GM18951 (cell line): ENCODE measurements around the gene TMEM220.
"Not testable (repeated sequence)": the region's sequence is repeated elsewhere in the genome, so short reads cannot be mapped to it uniquely, and the experiment has no call there.

Source experiments
- POLR2A ChIP-seq: IDR thresholded peaks from 4 replicates; pipeline ENCODE4 v1.6.1; 2011; ENCODE audit warnings: mild to moderate bottlenecking; ENCODE audit not compliant: insufficient read length, insufficient read depth; ENCODE audit errors: extremely low read depth
- in situ Hi-C: fragments of 300-500 bp; cut with MboI; formaldehyde crosslinking; loops from one replicate; pipeline ENCODE4 v1.12.0; 2022; ENCODE audit warnings: low sequenced_read_pairs, mixed read lengths, inconsistent platforms; ENCODE audit not compliant: unreplicated experiment

The TMEM220 gene

DNA sequence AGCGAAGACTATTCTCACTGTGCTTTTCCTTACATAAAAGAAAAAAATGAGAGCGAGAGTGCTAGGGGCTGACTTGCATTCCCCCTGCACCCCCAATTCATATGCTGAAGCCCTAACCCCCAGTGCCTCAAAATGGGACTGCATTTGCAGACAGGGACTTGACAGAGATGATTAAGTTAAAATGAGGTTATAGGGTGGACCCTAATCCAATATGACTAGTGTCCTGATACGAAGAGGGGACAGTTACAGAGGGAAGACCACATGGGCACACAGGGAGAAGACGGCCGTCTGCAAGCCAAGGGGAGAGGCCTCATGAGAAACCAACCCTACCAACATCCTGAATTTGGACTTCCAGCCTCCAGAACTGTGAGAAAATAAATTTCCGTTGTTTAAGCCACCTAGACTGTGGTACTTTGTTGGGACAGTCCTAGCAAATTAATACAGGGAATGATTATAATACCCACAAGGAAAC is 1.6 kb upstream of the TMEM220 start:
- in situ Hi-C loops = no loop called here
- TF ChIP-seq POLR2A = no peak

DNA sequence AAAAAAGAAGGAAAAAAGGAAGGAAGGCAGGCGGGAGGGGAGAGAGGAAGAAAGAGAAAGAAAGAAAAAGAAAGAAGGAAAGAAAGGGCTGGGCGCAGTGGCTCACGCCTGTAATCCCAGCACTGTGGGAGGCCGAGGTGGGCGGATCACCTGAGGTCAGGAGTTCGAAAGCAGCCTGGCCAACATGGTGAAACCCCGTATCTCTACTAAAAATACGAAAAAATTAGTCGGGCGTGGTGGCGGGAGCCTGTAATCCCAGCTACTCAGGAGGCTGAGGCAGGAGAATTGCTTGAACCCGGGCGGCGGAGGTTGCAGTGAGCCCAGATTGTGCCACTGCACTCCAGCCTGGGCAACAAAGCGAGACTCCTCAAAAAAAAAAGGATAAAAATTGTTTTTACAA is 424 bp upstream of the TMEM220 start:
- in situ Hi-C loops = not testable (repeated sequence)

DNA sequence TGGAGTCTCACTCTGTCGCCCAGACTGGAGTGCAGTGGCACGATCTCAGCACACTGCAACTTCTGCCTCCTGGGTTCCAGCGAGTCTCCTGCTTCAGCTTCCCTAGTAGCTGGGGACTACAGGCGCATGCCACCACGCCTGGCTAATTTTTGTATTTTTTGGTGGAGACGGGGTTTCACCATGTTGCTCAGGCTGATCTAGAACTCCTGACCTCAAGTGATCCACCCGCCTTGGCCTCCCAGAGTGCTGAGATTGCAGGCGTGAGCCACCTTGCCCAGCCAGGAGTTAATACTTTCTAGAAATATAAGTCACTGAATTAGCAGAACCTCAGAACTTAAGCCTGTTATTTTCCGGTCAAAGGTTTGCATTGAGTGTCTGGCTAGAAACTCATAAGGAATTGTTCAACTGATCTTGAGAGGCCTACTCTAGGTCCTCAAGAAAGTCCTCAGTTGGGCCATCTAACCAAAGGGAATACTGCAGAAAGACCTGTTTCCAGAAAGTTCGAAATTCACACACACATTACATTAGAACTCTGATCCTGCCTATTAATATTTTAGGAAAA is 1.4 kb downstream of the TMEM220 start:
- in situ Hi-C loops = no loop called here
- no peak for TF ChIP-seq POLR2A

DNA sequence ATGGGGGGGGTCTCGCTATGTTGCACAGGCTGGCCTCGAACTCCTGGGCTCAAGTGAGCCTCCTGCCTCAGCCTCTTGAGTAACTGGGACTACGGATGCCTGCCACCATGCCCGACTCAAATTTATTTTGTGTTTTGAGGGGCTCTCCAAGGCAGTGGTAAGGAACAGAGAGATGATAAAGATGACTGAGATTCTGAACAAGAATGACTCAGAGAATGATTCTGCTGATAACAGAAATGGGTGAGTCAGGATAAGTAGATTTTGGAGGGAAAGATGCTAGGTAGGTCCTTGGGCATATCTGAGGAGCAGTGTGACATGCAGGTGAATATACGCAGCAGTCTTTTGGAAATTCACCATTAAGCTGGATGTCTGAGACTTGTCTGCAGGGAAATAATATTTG is 2.6 kb downstream of the TMEM220 start:
- TF ChIP-seq POLR2A = no peak
- in situ Hi-C loops = no loop called here

DNA sequence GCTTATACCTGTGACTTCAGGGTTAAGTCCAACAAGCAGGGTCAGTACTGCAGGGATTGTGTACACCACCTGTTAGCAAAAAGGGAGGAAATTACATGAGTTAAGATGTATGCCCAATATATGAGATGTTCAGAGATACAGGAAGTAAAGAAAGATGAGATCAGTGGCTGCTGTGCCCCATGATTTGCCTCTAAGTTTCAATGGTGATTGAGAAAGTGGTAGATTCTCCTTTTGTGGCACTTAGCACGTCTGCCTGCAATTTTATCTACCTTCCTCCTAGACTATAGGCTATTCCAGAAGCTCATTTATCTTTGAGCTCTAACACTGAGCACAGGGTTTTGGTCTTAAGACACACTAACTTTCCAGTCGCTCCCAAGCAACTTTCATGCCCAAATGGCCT is 3.6 kb downstream of the TMEM220 start:
- no peak for TF ChIP-seq POLR2A
- in situ Hi-C loops = no loop called here

DNA sequence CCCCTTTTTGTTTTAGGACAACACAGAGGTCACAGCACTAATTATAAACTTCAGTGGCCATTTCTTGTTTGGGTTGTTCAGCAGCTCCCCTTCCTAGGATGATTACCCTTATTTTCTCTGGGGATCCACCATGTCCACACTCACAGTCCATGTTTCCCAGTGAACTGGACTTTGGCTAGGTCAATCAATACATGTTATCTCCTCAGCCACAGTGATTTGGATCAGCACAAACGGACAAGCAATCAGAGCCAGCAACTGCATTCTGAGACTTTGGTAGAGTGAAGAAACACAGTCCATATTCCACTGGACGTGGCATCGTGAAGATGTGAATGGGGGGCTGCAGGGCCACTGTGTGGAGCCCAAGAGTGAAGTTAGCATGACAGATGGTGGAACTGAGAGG is 4.6 kb downstream of the TMEM220 start:
- TF ChIP-seq POLR2A = no peak
- in situ Hi-C loops = no loop called here

DNA sequence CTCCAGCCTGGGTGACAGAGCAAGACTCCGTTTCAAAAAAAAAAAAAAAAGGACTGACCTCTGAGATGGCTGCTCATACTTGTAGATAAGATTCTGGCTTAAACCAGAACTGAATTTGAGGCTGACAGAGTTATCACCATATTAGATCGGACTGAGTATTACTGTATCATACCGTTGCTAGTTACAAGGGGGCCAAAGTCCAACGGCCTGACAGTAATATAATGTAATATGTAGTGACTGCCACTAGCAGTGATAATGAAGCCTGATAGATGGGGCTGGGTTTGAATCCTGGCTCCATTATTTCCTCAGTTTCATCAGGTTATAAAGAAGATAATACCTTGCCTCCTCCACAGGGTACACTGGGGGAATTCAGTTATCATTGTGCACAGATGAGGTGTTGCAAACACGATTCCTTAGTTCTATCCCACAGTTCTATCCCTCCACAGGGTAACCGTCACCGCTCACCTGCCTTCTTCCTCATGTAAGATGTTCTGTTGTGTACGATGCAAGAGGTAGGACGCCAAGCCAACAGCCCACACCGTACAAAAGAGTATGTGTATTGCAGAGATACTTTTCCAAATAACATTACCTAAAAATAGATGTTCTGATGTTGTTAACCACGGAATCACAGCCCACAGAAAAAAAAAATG is 5.2 kb downstream of the TMEM220 start:
- TF ChIP-seq POLR2A = no peak
- in situ Hi-C loops = no loop called here

DNA sequence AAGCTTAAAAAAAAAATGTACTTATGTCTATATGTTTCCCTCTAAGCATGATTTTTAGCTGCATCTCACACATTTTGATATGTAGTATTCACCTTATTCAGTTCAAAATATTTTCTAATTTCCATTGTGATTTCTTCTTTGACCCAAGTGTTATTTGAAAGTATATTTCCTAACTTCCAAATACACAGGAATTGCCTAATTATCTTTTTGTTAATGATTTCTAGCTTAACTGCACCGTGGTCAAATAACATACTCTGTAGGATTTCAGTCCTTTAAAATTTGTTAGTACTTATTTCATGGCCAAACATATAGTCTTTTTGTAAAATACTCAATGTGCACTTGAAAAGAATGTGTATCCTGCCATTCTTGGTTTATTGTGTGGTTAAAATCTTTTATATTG is 11.3 kb downstream of the TMEM220 start:
- TF ChIP-seq POLR2A = no peak
- in situ Hi-C loops = no loop called here

DNA sequence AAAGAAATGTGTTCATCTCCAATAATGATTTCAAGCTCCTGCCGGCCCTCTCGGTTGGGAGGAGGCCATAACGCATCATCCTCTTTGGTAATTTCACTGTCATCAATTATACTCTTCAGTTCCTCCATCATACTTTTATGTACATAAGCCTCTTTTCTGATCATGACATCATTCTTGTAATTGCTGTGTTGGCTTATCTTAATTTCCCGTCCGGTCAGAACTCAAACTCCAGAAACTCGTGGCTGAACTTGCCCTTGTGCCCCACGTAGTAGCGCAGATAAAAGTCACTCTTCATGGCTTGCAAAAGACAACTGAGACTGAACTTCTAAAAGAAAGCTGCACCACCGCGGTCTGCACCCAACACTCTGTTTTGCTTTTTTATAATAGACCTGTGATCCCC is 13.6 kb downstream of the TMEM220 start:
- in situ Hi-C loops = no loop called here
- no peak for TF ChIP-seq POLR2A

DNA sequence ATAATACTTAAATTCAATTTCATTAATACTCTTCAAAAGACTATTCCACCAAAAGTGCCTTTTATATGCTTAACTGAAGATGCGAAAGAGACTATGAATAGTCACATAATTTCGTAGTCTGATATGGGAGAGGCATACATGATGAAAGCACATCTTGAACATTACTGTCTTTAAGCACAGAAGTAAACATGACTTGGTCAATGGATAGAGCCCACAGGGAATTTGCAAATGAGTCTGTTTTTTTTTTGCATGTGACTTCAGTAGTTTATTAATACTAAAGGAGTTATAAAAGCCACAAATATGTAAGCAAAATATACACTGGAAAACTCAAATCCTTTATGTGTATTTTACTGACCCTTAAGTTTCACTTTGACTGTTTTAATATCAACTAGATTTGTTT is 16.5 kb downstream of the TMEM220 start:
- in situ Hi-C loops = no loop called here
- TF ChIP-seq POLR2A = no peak

DNA sequence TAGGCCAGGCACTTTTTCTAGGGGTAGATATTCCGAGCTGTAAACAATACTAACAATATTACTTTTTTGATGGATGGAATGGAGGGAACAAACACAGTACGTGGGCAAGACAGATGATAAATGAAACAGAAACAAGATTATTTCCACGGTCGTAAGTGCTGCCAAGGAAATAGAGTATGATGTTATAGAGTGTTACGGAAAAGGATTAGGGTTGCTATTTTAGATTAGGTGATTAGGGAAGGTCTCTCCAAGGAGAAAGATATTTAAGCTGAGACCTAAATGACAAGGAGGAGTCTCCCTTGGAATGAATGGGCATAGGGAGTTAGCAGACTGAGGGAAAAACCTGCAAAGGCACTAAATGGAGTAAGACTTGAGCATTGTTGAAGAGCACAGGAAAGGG is 24.1 kb downstream of the TMEM220 start:
- in situ Hi-C loops = no loop called here
- no peak for TF ChIP-seq POLR2A

DNA sequence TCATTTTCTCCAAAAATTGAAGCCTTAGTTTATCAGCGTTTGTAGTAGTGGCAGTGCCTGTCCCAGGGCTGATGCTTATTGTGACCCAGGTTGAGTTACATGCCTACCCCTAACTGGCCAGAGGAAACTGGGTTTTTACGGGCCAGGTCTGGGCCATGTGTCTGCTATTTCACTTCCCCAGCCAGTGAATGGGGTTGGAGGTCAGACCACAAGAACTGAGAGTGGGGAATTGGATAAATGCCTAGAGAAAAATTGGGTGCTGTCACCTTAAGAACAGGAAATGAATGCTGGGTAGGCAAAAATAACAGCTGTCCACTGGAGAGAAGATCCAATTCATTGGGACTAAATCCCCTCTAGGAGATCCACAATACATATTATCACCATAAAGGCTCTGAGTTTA is 27.2 kb downstream of the TMEM220 start:
- no peak for TF ChIP-seq POLR2A
- in situ Hi-C loops = no loop called here

DNA sequence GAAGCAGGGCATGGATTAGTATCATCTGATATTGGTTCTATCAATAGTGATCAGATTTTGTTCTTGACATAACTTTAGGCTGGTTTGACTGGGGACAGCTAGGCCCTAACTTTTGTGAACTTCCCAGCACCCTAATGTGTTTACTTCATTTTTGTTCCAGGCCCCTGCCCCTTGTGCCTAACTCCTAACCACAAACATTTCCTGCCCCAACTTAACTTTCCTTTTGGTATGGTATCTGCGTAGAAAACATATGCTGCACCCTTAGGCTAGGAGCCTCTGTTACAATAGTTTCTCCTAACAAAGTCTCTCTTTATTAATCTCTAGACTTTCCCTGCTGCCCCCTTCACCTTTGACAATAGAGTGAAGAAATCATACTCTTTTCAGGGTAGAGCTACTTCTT is 30.0 kb downstream of the TMEM220 start:
- TF ChIP-seq POLR2A = no peak
- in situ Hi-C loops = no loop called here

DNA sequence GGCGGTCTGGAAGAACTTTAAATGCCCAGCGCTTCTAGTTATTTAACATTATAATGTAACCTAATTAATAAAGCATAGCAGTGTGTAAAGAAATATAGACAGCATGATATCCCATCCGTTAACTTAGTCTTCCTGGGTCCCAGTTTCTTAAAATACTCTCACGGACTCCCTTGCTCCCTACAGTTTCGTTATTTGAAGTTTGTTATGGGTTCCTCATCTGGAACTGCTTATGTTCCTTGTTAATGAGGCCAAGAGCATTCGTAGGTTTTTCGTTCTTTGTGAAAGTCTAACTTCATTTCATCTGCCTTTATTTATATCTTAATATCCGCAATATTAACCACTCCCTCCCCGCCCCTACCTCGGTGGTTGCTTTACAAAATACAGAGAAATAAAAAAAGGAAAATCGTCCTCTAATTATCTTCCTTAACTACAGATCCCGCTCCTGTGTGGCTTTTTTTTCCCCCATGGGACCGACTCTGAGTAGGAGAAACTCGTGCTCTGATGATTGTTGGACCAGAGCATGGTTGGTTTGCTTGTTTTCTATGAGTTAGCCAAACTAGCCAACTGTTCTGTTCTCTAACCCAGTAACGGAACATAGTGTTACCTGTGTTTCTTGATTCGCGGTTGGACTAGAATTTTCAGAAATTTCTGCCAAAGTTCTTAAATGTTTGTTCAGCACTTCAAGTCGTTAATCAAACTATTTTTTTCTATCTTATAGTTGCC is 31.6 kb downstream of the TMEM220 start:
- no peak for TF ChIP-seq POLR2A
- in situ Hi-C loops = no loop called here
